ENCODE results near the gene PPM1A.
A peak's percentile ranks its signal among the peaks of the same experiment; 100 is the strongest.

Gene PPM1A

GRCh38 chr14:60257865-60258264 lies 8.8 kb downstream of the PPM1A start:
- H3K4me3 ChIP-seq (ENCODE audit: low read depth, low read length) = no peak overlapping the region
- no peak for TF ChIP-seq CTCF (IDR thresholded peaks at IDR 0.05; ENCODE audit: control insufficient read depth, extremely low read depth, insufficient read depth)
- DNase-seq (ENCODE audit: low read depth) = no peak

GRCh38 chr14:60265163-60265562 lies 16.1 kb downstream of the PPM1A start:
- TF ChIP-seq CTCF (IDR thresholded peaks at IDR 0.05; ENCODE audit: control insufficient read depth, extremely low read depth, insufficient read depth) = no peak
- no peak for DNase-seq (ENCODE audit: low read depth)
- no peak overlapping the region for H3K4me3 ChIP-seq (ENCODE audit: low read depth, low read length)

GRCh38 chr14:60266021-60266937 lies 17.3 kb downstream of the PPM1A start:
- no peak for DNase-seq (ENCODE audit: low read depth)
- no peak overlapping the region for H3K4me3 ChIP-seq (ENCODE audit: low read depth, low read length)
- peak; percentile 41 for TF ChIP-seq CTCF (IDR thresholded peaks at IDR 0.05; ENCODE audit: control insufficient read depth, extremely low read depth, insufficient read depth)

- TF ChIP-seq CTCF (IDR thresholded peaks at IDR 0.05; ENCODE audit: control insufficient read depth, extremely low read depth, insufficient read depth) = no peak
Measured at GRCh38 chr14:60272177-60272576, 23.2 kb downstream of the PPM1A start.

GRCh38 chr14:60273956-60274355 lies 24.9 kb downstream of the PPM1A start:
- no peak overlapping the region for H3K4me3 ChIP-seq (ENCODE audit: low read depth, low read length)
- no peak for TF ChIP-seq CTCF (IDR thresholded peaks at IDR 0.05; ENCODE audit: control insufficient read depth, extremely low read depth, insufficient read depth)
- DNase-seq (ENCODE audit: low read depth) = no peak

More at GRCh38 chr14:60272177-60272576, 23.2 kb downstream of the PPM1A start:
- no peak overlapping the region for H3K4me3 ChIP-seq (ENCODE audit: low read depth, low read length)
- DNase-seq (ENCODE audit: low read depth) = no peak

GRCh38 chr14:60274448-60274847 lies 25.4 kb downstream of the PPM1A start:
- DNase-seq (ENCODE audit: low read depth) = no peak
- no peak overlapping the region for H3K4me3 ChIP-seq (ENCODE audit: low read depth, low read length)
- TF ChIP-seq CTCF (IDR thresholded peaks at IDR 0.05; ENCODE audit: control insufficient read depth, extremely low read depth, insufficient read depth) = no peak
